HG02678 (cell line): ENCODE data around the gene ZNF740.

Source experiments
- ATAC-seq: cut with Tn5 transposase; IDR thresholded peaks from one replicate; pipeline ENCODE4 v1.9.1; 2021; ENCODE audit warnings: mild to moderate bottlenecking, moderate library complexity; ENCODE audit not compliant: unreplicated experiment

The ZNF740 gene

GRCh38 chr12:53224897-53225634, 44.5 kb downstream of the ZNF740 start:
- ATAC-seq, result no peak

GRCh38 chr12:53225635-53226424, 45.3 kb downstream of the ZNF740 start:
- no peak for ATAC-seq

- ATAC-seq, result no peak
These were observed 46.3 kb downstream of the ZNF740 start for GRCh38 chr12:53226815-53227214.

GRCh38 chr12:53227341-53227740, 46.8 kb downstream of the ZNF740 start:
- ATAC-seq, result no peak

GRCh38 chr12:53227836-53228235, 47.3 kb downstream of the ZNF740 start:
- ATAC-seq, result no peak

GRCh38 chr12:53229454-53229853, 48.9 kb downstream of the ZNF740 start:
- ATAC-seq, result no peak

- ATAC-seq, result no peak
These were observed 49.8 kb downstream of the ZNF740 start for GRCh38 chr12:53230108-53230845.

- ATAC-seq, result no peak
These were observed 51.1 kb downstream of the ZNF740 start for GRCh38 chr12:53231671-53231920.

- ATAC-seq, result peak; percentile 48
These were observed 51.6 kb downstream of the ZNF740 start, which contains the start of gene RARG for GRCh38 chr12:53231921-53232645. TSS of gene RARG (minus strand) at chr12:53232209. CDS start at chr12:53227545, 4,664 bp downstream.

- no peak for ATAC-seq
These were observed 52.3 kb downstream of the ZNF740 start for GRCh38 chr12:53232646-53233461.

GRCh38 chr12:53233671-53234121, 53.2 kb downstream of the ZNF740 start:
- ATAC-seq, result no peak

GRCh38 chr12:53234271-53234914, 53.9 kb downstream of the ZNF740 start:
- ATAC-seq, result no peak

GRCh38 chr12:53235164-53235563, 54.6 kb downstream of the ZNF740 start:
- ATAC-seq, result no peak

GRCh38 chr12:53235742-53236442, 55.4 kb downstream of the ZNF740 start:
- no peak for ATAC-seq

GRCh38 chr12:53236443-53237111, 56.1 kb downstream of the ZNF740 start:
- ATAC-seq, result no peak

GRCh38 chr12:53239643-53240258, 59.2 kb downstream of the ZNF740 start:
- no peak for ATAC-seq

GRCh38 chr12:53241623-53242412, 61.3 kb downstream of the ZNF740 start:
- no peak for ATAC-seq
